DMS79 (cell line): ENCODE results near the gene CHD8.
"Not testable (repeated sequence)": the region's sequence is repeated elsewhere in the genome, so short reads cannot be mapped to it uniquely, and the experiment has no call there.

Experiments
- DNase-seq: peaks from one replicate; lab custom pipeline; 2025; lab: John Stamatoyannopoulos, UW

CHD8 gene

GRCh38 chr14:21372814-21373213 is 83.1 kb downstream of the CHD8 start:
- not testable (repeated sequence) for DNase-seq

GRCh38 chr14:21369949-21370679 is 85.8 kb downstream of the CHD8 start:
- no peak for DNase-seq

DNA sequence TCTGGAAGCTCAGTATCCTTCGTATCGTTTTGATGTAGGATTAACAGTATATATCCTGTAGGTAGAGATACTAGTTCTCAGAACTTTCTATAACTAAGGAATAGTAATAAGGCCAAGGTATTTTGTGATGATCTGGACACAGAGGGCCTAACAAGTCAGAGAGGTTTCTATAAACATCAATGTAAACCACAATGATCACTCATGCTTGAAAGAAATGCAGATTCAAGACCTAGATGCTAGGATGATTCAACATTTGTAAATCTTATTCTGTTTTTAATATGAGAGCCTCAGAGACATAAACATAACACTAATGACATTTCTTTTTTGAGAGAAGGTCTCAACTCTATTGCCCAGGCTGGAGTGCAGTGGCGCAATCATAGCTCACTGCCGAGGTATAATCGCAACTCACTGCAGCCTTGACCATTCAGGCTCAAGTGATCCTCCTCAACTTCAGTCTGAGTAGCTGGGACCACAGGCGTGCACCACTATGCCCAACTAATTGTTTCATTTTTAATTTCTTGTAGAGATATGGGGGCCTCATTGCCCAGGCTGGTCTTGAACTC is 88.3 kb downstream of the CHD8 start:
- no peak for DNase-seq

GRCh38 chr14:21356511-21356910 is 99.4 kb downstream of the CHD8 start:
- DNase-seq: no peak

- DNase-seq: no peak
These were observed 103.3 kb downstream of the CHD8 start for GRCh38 chr14:21352587-21352986.

DNA sequence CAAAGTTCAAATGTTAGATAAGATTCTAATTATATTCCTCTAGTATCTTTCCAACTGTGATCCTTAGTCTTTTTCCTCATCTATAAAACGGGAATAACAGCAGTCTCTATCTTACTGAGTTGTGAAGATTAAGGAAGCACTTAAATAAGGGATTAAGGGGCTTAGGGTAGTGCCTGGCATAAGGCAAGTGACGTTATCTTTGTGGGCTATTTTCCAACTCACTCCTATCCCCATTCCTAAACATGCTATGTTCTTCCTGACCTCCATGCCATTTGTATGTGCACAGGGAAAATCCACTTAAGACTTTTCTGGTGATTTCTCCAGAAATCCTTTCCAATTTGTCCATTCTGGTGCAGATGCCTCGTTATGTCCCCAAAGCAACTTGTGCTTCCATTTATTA is 105.4 kb downstream of the CHD8 start:
- no peak for DNase-seq

GRCh38 chr14:21347201-21347600 is 108.7 kb downstream of the CHD8 start:
- DNase-seq: no peak

- no peak for DNase-seq
These were observed 109.3 kb downstream of the CHD8 start for GRCh38 chr14:21346532-21347135.

- no peak for DNase-seq
These were observed 112.7 kb downstream of the CHD8 start for GRCh38 chr14:21343035-21343794.
